Measurements from ENCODE around the gene SLIT3.

SLIT3 gene

GRCh38 chr5:168844016-168844921, 456.7 kb downstream of the SLIT3 start:
- DNase-seq (ENCODE audit: low read depth), result no peak
- TF ChIP-seq CTCF (conservative IDR thresholded peaks at IDR 0.05; ENCODE audit: low read depth, low read length), result no peak
- H3K4me3 ChIP-seq (ENCODE audit: low read depth, low read length), result no peak overlapping the region

- TF ChIP-seq CTCF (conservative IDR thresholded peaks at IDR 0.05; ENCODE audit: low read depth, low read length), result no peak
- no peak for DNase-seq (ENCODE audit: low read depth)
- no peak overlapping the region for H3K4me3 ChIP-seq (ENCODE audit: low read depth, low read length)
Observed at GRCh38 chr5:168843277-168844015, 457.5 kb downstream of the SLIT3 start.

- no peak overlapping the region for H3K4me3 ChIP-seq (ENCODE audit: low read depth, low read length)
- no peak for TF ChIP-seq CTCF (conservative IDR thresholded peaks at IDR 0.05; ENCODE audit: low read depth, low read length)
- no peak for DNase-seq (ENCODE audit: low read depth)
Observed at GRCh38 chr5:168842571-168843205, 458.3 kb downstream of the SLIT3 start.

GRCh38 chr5:168837852-168838251, 463.1 kb downstream of the SLIT3 start:
- no peak for TF ChIP-seq CTCF (conservative IDR thresholded peaks at IDR 0.05; ENCODE audit: low read depth, low read length)

DNA sequence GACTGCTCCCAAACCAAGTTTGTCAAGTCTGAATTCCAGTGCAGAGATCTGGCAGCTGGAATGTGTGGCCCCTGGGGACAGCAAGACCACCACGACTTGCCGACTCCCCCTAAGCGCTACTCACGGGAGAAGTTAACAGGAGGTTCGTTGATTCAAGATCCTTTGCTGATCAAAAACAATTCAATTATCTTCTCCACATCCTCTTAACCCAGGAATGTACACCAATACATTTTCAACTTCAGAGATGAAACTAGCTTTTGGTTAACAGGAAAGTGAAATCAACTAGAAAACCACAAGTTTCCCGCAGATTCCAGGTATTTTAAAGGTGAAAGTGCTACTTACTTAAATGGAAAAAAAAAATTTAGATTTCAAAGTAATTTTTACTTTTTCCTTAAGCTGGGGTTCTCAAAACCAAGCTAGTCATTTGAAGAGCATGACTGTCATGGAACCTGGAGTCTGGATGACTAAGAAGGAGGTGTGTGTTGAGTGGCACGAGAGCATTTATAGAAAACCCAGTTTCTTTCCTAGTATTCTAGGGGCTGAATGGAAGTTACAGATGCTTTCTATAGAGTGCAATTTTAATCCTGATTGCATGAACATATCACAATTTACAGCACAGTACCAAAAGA, 464.2 kb downstream of the SLIT3 start:
- no peak for TF ChIP-seq CTCF (conservative IDR thresholded peaks at IDR 0.05; ENCODE audit: low read depth, low read length)
- no peak overlapping the region for H3K4me3 ChIP-seq (ENCODE audit: low read depth, low read length)
- DNase-seq (ENCODE audit: low read depth), result no peak

More at GRCh38 chr5:168837852-168838251, 463.1 kb downstream of the SLIT3 start:
- DNase-seq (ENCODE audit: low read depth), result no peak
- no peak overlapping the region for H3K4me3 ChIP-seq (ENCODE audit: low read depth, low read length)

GRCh38 chr5:168833936-168834335, 467.0 kb downstream of the SLIT3 start:
- no peak for TF ChIP-seq CTCF (conservative IDR thresholded peaks at IDR 0.05; ENCODE audit: low read depth, low read length)
- H3K4me3 ChIP-seq (ENCODE audit: low read depth, low read length), result no peak overlapping the region
- DNase-seq (ENCODE audit: low read depth), result no peak
